AG10803 (cell line): ENCODE data around the gene IPO4.
A peak's percentile ranks its signal among the peaks of the same experiment; 100 is the strongest.

Experiments used
- DNase-seq: peaks from one replicate; pipeline ENCODE4 v3.0.0; 2010; ENCODE audit warnings: low read depth
- H3K4me3 ChIP-seq: 2 replicates; pipeline ENCODE4 v1.5.1; 2011; ENCODE audit warnings: mild to moderate bottlenecking, low read length, control low read depth
- CTCF ChIP-seq: conservative IDR thresholded peaks from 2 replicates; pipeline ENCODE4 v1.5.1; 2011; ENCODE audit warnings: mild to moderate bottlenecking, low read length, control low read depth, inconsistent platforms

IPO4 gene

GRCh38 chr14:24144451-24144850, 44.2 kb downstream of the IPO4 start:
- no peak overlapping the region for H3K4me3 ChIP-seq
- TF ChIP-seq CTCF = no peak
- DNase-seq = no peak

- DNase-seq = peak; percentile 36
- no peak overlapping the region for H3K4me3 ChIP-seq
Observed at GRCh38 chr14:24143511-24143910, 45.1 kb downstream of the IPO4 start.

GRCh38 chr14:24141097-24141880, 47.3 kb downstream of the IPO4 start, which contains the start of gene EMC9:
TSS of gene EMC9 (minus strand) at chr14:24141591. CDS start at chr14:24141304, 287 bp downstream.
- TF ChIP-seq CTCF = peak; percentile 32
- DNase-seq = peak; percentile 98
- peak within 1 kb of the TSS; percentile 93 for H3K4me3 ChIP-seq

More at GRCh38 chr14:24143511-24143910, 45.1 kb downstream of the IPO4 start:
- no peak for TF ChIP-seq CTCF

- no peak for TF ChIP-seq CTCF
- H3K4me3 ChIP-seq = no peak overlapping the region
- no peak for DNase-seq
Observed at GRCh38 chr14:24139272-24139934, 49.2 kb downstream of the IPO4 start.

GRCh38 chr14:24138396-24139271, 50.0 kb downstream of the IPO4 start:
- no peak overlapping the region for H3K4me3 ChIP-seq
- DNase-seq = no peak
- no peak for TF ChIP-seq CTCF

GRCh38 chr14:24137529-24138395, 50.9 kb downstream of the IPO4 start:
- H3K4me3 ChIP-seq = peak overlapping the region; percentile 79
- TF ChIP-seq CTCF = no peak
- no peak for DNase-seq
